Loucy (cell line): ENCODE results near the gene SVEP1.

Experiments used
- H2AFZ ChIP-seq: fragments of 200-600 bp; sonication (generic); 2 replicates; pipeline ENCODE4 v1.6.0; 2016; ENCODE audit warnings: antibody characterized with exemption, mild to moderate bottlenecking, low read length, moderate library complexity
- H3F3A ChIP-seq: fragments of 200-600 bp; 2 replicates; pipeline ENCODE4 v1.6.0; 2016; ENCODE audit warnings: antibody characterized with exemption, low read depth, mild to moderate bottlenecking
- H3K27me3 ChIP-seq: fragments of 200-600 bp; sonication (generic); 2 replicates; pipeline ENCODE4 v1.6.1; 2014; ENCODE audit warnings: low read length, mild to moderate bottlenecking; ENCODE audit not compliant: insufficient read depth, poor library complexity, severe bottlenecking
- H3K36me3 ChIP-seq: fragments of 200-600 bp; sonication (generic); 2 replicates; pipeline ENCODE4 v1.6.1; 2016; ENCODE audit warnings: low read length; ENCODE audit not compliant: insufficient read depth
- H3K4me1 ChIP-seq: fragments of 200-600 bp; sonication (generic); 2 replicates; pipeline ENCODE4 v1.5.1; 2014; ENCODE audit warnings: low read length, mild to moderate bottlenecking; ENCODE audit not compliant: insufficient read depth, poor library complexity, severe bottlenecking
- H3K4me2 ChIP-seq: fragments of 200-600 bp; sonication (generic); 2 replicates; pipeline ENCODE4 v1.6.0; 2014; ENCODE audit warnings: antibody characterized with exemption, low read length, low read depth, mild to moderate bottlenecking; ENCODE audit not compliant: poor library complexity, severe bottlenecking
- H3K4me3 ChIP-seq: fragments of 200-600 bp; sonication (generic); 2 replicates; pipeline ENCODE4 v1.5.1; 2014; ENCODE audit warnings: low read length, mild to moderate bottlenecking, mixed read lengths; ENCODE audit not compliant: poor library complexity, severe bottlenecking
- H3K79me2 ChIP-seq: fragments of 200-600 bp; sonication (generic); 2 replicates; pipeline ENCODE4 v1.6.1; 2014; ENCODE audit warnings: low read length; ENCODE audit not compliant: insufficient read depth
- H3K9ac ChIP-seq: fragments of 200-600 bp; sonication (generic); 2 replicates; pipeline ENCODE4 v1.6.0; 2014; ENCODE audit warnings: mild to moderate bottlenecking, low read depth, low read length, moderate library complexity; ENCODE audit not compliant: poor library complexity, severe bottlenecking
- H3K9me2 ChIP-seq: fragments of 200-600 bp; sonication (generic); replicated peaks from 2 replicates; pipeline ENCODE4 v1.6.1; 2016; ENCODE audit warnings: low read depth, low read length, mixed read lengths
- H3K9me3 ChIP-seq: fragments of 200-600 bp; sonication (generic); 2 replicates; pipeline ENCODE4 v1.6.1; 2014; ENCODE audit warnings: mild to moderate bottlenecking, antibody characterized with exemption, low read length, low read depth; ENCODE audit not compliant: insufficient read depth
- H4K20me1 ChIP-seq: fragments of 200-600 bp; sonication (generic); 2 replicates; pipeline ENCODE4 v1.6.0; 2014; ENCODE audit warnings: antibody characterized with exemption, low read length, mild to moderate bottlenecking; ENCODE audit not compliant: insufficient read depth, poor library complexity, severe bottlenecking
- CTCF ChIP-seq: fragments of 200-600 bp; sonication (generic); conservative IDR thresholded peaks from 2 replicates; pipeline ENCODE4 v1.5.1; 2014; ENCODE audit warnings: mild to moderate bottlenecking, antibody characterized with exemption, low read length
- EZH2phosphoT487 ChIP-seq: fragments of 200-600 bp; IDR thresholded peaks from 2 replicates; pipeline ENCODE4 v1.6.1; 2018; ENCODE audit warnings: antibody characterized with exemption, mild to moderate bottlenecking, moderate library complexity, borderline replicate concordance

Gene SVEP1

DNA sequence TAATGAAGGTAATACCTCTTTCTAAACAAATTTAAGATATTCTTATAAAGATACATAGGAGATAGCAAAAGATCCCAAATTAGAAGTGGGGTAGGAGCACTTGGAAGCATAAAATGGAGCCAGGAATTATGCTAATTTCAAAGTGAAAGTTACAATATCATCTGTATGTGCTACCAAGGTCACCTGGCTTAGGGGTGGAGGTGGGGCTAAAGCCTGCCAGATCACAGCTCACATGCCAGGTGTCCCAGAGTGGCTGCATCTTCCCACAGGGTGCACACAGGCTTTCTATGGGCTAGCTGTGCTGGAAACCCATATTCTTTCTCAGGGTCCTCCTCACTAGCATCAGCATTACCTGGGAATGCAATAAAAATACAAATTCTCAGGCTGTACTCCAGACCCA lies 123.7 kb downstream of the SVEP1 start:
- Histone ChIP-seq H3K4me3 (no peak overlapping the region), H2AFZ (no peak overlapping the region), H3K9me3 (no peaks in the 10 kb centered on the region), H3K9me2 (no peaks in the 10 kb centered on the region), H3K9ac (no peak overlapping the region), H3K79me2 (no peaks in the 10 kb centered on the region), H4K20me1 (no peaks in the 10 kb centered on the region), H3K36me3 (no peaks in the 10 kb centered on the region), H3K27me3 (no peaks in the 10 kb centered on the region), H3F3A (no peaks in the 10 kb centered on the region), H3K4me2 (no peak overlapping the region), H3K4me1 (no peaks in the 10 kb centered on the region)
- TF ChIP-seq CTCF = no peak
- no peak for TF ChIP-seq EZH2phosphoT487

DNA sequence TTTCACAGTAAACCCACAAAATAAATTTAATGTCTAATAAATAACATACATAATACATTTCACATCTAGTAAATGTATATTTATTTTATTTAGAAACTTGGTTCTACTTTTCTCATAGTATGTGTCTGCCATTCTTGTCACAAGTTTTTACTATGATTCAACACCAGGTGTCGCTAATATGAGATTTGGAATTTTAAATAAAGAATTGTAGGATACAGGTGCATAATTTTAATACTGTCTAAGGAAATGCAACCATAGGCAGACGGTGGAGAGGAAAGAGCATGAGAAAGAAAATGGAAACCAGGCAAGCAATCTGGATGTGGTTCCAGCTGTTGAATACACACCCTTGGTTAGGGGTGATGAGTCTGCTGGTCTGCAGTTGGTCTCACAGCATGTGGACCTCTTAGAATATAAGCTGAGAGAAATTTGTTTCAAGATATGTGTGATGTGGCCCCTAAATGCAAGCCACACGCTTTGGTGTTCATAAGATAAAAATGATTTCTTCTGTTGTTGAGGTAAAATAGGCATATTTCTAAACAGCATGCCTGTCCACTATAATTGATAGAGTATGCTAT lies 127.2 kb downstream of the SVEP1 start:
- no peaks in the 10 kb centered on the region for H4K20me1 ChIP-seq
- no peaks in the 10 kb centered on the region for H3K9me3 ChIP-seq
- no peaks in the 10 kb centered on the region for H3K4me1 ChIP-seq
- H3K36me3 ChIP-seq = no peaks in the 10 kb centered on the region
- H3K79me2 ChIP-seq = no peaks in the 10 kb centered on the region
- H3F3A ChIP-seq = no peaks in the 10 kb centered on the region
- H3K9me2 ChIP-seq = no peaks in the 10 kb centered on the region
- no peak overlapping the region for H3K4me2 ChIP-seq
- no peak overlapping the region for H2AFZ ChIP-seq
- H3K9ac ChIP-seq = no peak overlapping the region
- no peak overlapping the region for H3K4me3 ChIP-seq
- no peaks in the 10 kb centered on the region for H3K27me3 ChIP-seq
- TF ChIP-seq EZH2phosphoT487 (no peak), CTCF (peak; percentile 64)

DNA sequence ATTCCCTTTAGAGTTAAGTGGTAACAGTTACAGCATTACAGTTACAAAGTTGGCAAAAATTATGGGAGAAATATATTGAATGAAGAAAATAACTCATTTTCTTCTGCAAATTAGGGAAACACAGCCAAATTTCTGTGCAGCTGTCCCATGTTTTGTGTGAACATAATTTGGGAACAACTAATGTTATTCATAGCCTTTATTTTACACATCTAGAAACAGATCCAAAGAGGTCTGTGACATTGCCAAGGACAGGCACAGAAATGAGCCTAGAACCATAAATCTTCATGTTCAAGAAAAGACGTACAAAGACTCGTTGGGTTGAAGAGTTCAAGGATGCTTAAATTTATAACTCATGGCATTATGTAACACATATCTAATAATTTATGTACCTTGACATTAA lies 127.8 kb downstream of the SVEP1 start:
- TF ChIP-seq CTCF = no peak
- no peaks in the 10 kb centered on the region for H3K4me1 ChIP-seq
- H3K27me3 ChIP-seq = no peaks in the 10 kb centered on the region
- no peak overlapping the region for H2AFZ ChIP-seq
- H3K79me2 ChIP-seq = no peaks in the 10 kb centered on the region
- no peaks in the 10 kb centered on the region for H4K20me1 ChIP-seq
- H3K9me3 ChIP-seq = no peaks in the 10 kb centered on the region
- H3F3A ChIP-seq = no peaks in the 10 kb centered on the region
- H3K9ac ChIP-seq = no peak overlapping the region
- no peaks in the 10 kb centered on the region for H3K36me3 ChIP-seq
- no peak overlapping the region for H3K4me3 ChIP-seq
- H3K9me2 ChIP-seq = no peaks in the 10 kb centered on the region
- H3K4me2 ChIP-seq = no peak overlapping the region
